ENCODE data around the gene LIMS1. TPM values are rescaled to one million over a fixed set of nuclear protein-coding genes. Genes with fewer than 3 reads are reported as not detected.
"Not testable (repeated sequence)": the region's sequence is repeated elsewhere in the genome, so short reads cannot be mapped to it uniquely, and the experiment has no call there.

The LIMS1 gene
- total and polyA plus RNA-seq, 2 donors (not counting 1 experiment from before 2014, with no cell fraction given) = 14.0 to 22.1 TPM

- POLR2A ChIA-PET; H3K9me3 ChIP-seq (ENCODE audit: control extremely low read depth in 1 of 3, control insufficient read depth in 2 of 3, insufficient read depth in 1 of 3, low read length in 2 of 3); H3K4me2 ChIP-seq (replicated peaks; ENCODE audit: low read depth, low read length, poor library complexity, severe bottlenecking); H3K27me3 ChIP-seq (replicated peaks in 1 of 4; ENCODE audit: control extremely low read depth in 1 of 4, control insufficient read depth in 3 of 4, insufficient read depth in 4 of 4, low read length in 3 of 4); CTCF ChIA-PET; H3K27ac ChIP-seq (ENCODE audit: low read length in 2 of 2); H3K4me3 Mint-ChIP-seq; H4K20me1 ChIP-seq (ENCODE audit: control insufficient read depth, insufficient read depth, low read length, poor library complexity, severe bottlenecking); H3K4me3 ChIP-seq (ENCODE audit: control extremely low read depth in 1 of 5, extremely low read depth in 1 of 5, insufficient read depth in 1 of 5, low read depth in 2 of 5, low read length in 4 of 5); ATAC-seq (ENCODE audit: low read depth); DNase-seq; H3K79me2 ChIP-seq (ENCODE audit: control insufficient read depth, insufficient read depth, low read length); H3K36me3 ChIP-seq (replicated peaks in 1 of 2; ENCODE audit: control extremely low read depth in 1 of 2, control insufficient read depth in 1 of 2, extremely low read depth in 1 of 2, insufficient read depth in 2 of 2, low read length in 1 of 2); H3K27ac Mint-ChIP-seq; H3K9ac ChIP-seq (ENCODE audit: low read length); H2AFZ ChIP-seq (ENCODE audit: insufficient read depth, low read depth, low read length, poor library complexity, severe bottlenecking); H3K27me3 Mint-ChIP-seq; intact Hi-C loops (cut with micrococcal nuclease); H3K9me3 Mint-ChIP-seq (ENCODE audit: insufficient read depth): not testable (repeated sequence)
- peaks cover 25% of the 10 kb centered on the region for H3K4me1 Mint-ChIP-seq
- H3K4me1 ChIP-seq (ENCODE audit: control insufficient read depth in 2 of 2, insufficient read depth in 2 of 2, low read length in 2 of 2) = peaks cover 12 to 16% of the 10 kb centered on the region in 2 donors
- whole genome bisulfite sequencing (ENCODE audit: insufficient coverage) = no CpG with 5 or more reads among the region's 8 CpGs
Measured at GRCh38 chr2:108653425-108653824, 119.2 kb downstream of the LIMS1 start.

DNA sequence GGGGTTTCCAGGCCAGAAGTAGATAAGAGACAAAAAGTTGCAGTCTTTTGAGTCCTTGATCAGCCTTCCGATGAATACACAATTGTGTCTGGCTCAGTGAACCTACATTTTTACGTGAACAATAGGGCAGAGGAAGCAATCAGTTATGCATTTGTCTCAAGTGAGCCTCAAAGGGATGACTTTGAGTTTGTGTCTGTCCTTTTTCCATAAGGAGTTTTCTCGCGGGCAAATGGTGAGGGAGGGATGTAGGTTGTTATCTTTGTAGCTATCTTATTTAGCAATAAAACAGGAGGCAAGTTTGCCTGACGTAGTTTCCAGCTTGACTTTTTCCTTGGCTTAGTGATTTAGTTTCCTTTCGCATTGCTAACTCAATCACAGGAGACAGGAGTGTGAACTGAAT lies 119.6 kb downstream of the LIMS1 start:
- H3K27ac ChIP-seq (ENCODE audit: low read length in 2 of 2); H3K9ac ChIP-seq (ENCODE audit: low read length); H3K4me2 ChIP-seq (replicated peaks; ENCODE audit: low read depth, low read length, poor library complexity, severe bottlenecking); H2AFZ ChIP-seq (ENCODE audit: insufficient read depth, low read depth, low read length, poor library complexity, severe bottlenecking); H3K27me3 Mint-ChIP-seq; H3K27me3 ChIP-seq (replicated peaks in 1 of 4; ENCODE audit: control extremely low read depth in 1 of 4, control insufficient read depth in 3 of 4, insufficient read depth in 4 of 4, low read length in 3 of 4); H3K79me2 ChIP-seq (ENCODE audit: control insufficient read depth, insufficient read depth, low read length); H3K4me3 ChIP-seq (ENCODE audit: control extremely low read depth in 1 of 5, extremely low read depth in 1 of 5, insufficient read depth in 1 of 5, low read depth in 2 of 5, low read length in 4 of 5); H4K20me1 ChIP-seq (ENCODE audit: control insufficient read depth, insufficient read depth, low read length, poor library complexity, severe bottlenecking); H3K9me3 Mint-ChIP-seq (ENCODE audit: insufficient read depth); POLR2A ChIA-PET; DNase-seq; intact Hi-C loops (cut with micrococcal nuclease); CTCF ChIA-PET; H3K9me3 ChIP-seq (ENCODE audit: control extremely low read depth in 1 of 3, control insufficient read depth in 2 of 3, insufficient read depth in 1 of 3, low read length in 2 of 3); H3K36me3 ChIP-seq (replicated peaks in 1 of 2; ENCODE audit: control extremely low read depth in 1 of 2, control insufficient read depth in 1 of 2, extremely low read depth in 1 of 2, insufficient read depth in 2 of 2, low read length in 1 of 2): not testable (repeated sequence)
- peaks cover 22% of the 10 kb centered on the region for H3K4me1 Mint-ChIP-seq
- H3K27ac Mint-ChIP-seq = peak overlapping the region; percentile 64
- H3K4me1 ChIP-seq (ENCODE audit: control insufficient read depth in 2 of 2, insufficient read depth in 2 of 2, low read length in 2 of 2) = peaks cover 12 to 16% of the 10 kb centered on the region in 2 donors
- ATAC-seq (ENCODE audit: low read depth) = peak; percentile 11
- WGBS (ENCODE audit: insufficient coverage) = no CpG with 5 or more reads among the region's 6 CpGs
- H3K4me3 Mint-ChIP-seq = peak overlapping the region; percentile 55

GRCh38 chr2:108654521-108655125 lies 120.4 kb downstream of the LIMS1 start:
- H3K79me2 ChIP-seq (ENCODE audit: control insufficient read depth, insufficient read depth, low read length); H4K20me1 ChIP-seq (ENCODE audit: control insufficient read depth, insufficient read depth, low read length, poor library complexity, severe bottlenecking); H3K4me3 ChIP-seq (ENCODE audit: control extremely low read depth in 1 of 5, extremely low read depth in 1 of 5, insufficient read depth in 1 of 5, low read depth in 2 of 5, low read length in 4 of 5); H3K4me2 ChIP-seq (replicated peaks; ENCODE audit: low read depth, low read length, poor library complexity, severe bottlenecking); H3K4me3 Mint-ChIP-seq; ATAC-seq (ENCODE audit: low read depth); H3K27ac ChIP-seq (ENCODE audit: low read length in 2 of 2); intact Hi-C loops (cut with micrococcal nuclease); H3K36me3 ChIP-seq (replicated peaks in 1 of 2; ENCODE audit: control extremely low read depth in 1 of 2, control insufficient read depth in 1 of 2, extremely low read depth in 1 of 2, insufficient read depth in 2 of 2, low read length in 1 of 2); H3K27me3 ChIP-seq (replicated peaks in 1 of 4; ENCODE audit: control extremely low read depth in 1 of 4, control insufficient read depth in 3 of 4, insufficient read depth in 4 of 4, low read length in 3 of 4); H3K9me3 ChIP-seq (ENCODE audit: control extremely low read depth in 1 of 3, control insufficient read depth in 2 of 3, insufficient read depth in 1 of 3, low read length in 2 of 3); H2AFZ ChIP-seq (ENCODE audit: insufficient read depth, low read depth, low read length, poor library complexity, severe bottlenecking); H3K27me3 Mint-ChIP-seq; POLR2A ChIA-PET; H3K9ac ChIP-seq (ENCODE audit: low read length); H3K9me3 Mint-ChIP-seq (ENCODE audit: insufficient read depth); H3K27ac Mint-ChIP-seq; DNase-seq; CTCF ChIA-PET: not testable (repeated sequence)
- WGBS (ENCODE audit: insufficient coverage) = no CpG with 5 or more reads among the region's 13 CpGs
- peaks cover 22% of the 10 kb centered on the region for H3K4me1 Mint-ChIP-seq
- peaks cover 12 to 16% of the 10 kb centered on the region in 2 donors for H3K4me1 ChIP-seq (ENCODE audit: control insufficient read depth in 2 of 2, insufficient read depth in 2 of 2, low read length in 2 of 2)

DNA sequence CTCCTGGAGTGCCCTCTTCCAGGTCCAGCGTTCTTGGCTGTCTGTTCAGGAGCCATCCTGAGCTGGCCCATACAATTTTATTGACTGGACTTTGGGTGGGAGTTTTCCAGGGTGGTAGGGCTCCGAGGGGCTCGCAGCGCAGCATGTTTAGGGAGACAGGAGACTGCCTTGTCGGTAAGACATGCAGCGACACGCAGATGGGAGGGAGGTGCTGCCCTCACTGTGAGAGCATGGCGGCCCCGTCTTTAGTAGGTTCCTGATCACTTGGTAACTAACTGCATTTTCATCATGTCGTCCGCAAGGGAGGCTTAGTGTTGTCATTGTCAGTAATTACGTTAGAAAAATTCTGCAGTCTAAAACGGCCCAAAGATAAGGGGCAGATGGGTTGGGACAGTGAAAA lies 121.0 kb downstream of the LIMS1 start:
- H3K36me3 ChIP-seq (replicated peaks in 1 of 2; ENCODE audit: control extremely low read depth in 1 of 2, control insufficient read depth in 1 of 2, extremely low read depth in 1 of 2, insufficient read depth in 2 of 2, low read length in 1 of 2); DNase-seq; H3K4me2 ChIP-seq (replicated peaks; ENCODE audit: low read depth, low read length, poor library complexity, severe bottlenecking); H3K9me3 Mint-ChIP-seq (ENCODE audit: insufficient read depth); H3K27me3 ChIP-seq (replicated peaks in 1 of 4; ENCODE audit: control extremely low read depth in 1 of 4, control insufficient read depth in 3 of 4, insufficient read depth in 4 of 4, low read length in 3 of 4); H3K27ac Mint-ChIP-seq; H2AFZ ChIP-seq (ENCODE audit: insufficient read depth, low read depth, low read length, poor library complexity, severe bottlenecking); H3K27ac ChIP-seq (ENCODE audit: low read length in 2 of 2); ATAC-seq (ENCODE audit: low read depth); H3K79me2 ChIP-seq (ENCODE audit: control insufficient read depth, insufficient read depth, low read length); CTCF ChIA-PET; H4K20me1 ChIP-seq (ENCODE audit: control insufficient read depth, insufficient read depth, low read length, poor library complexity, severe bottlenecking); H3K9me3 ChIP-seq (ENCODE audit: control extremely low read depth in 1 of 3, control insufficient read depth in 2 of 3, insufficient read depth in 1 of 3, low read length in 2 of 3); POLR2A ChIA-PET; H3K4me3 Mint-ChIP-seq; H3K4me3 ChIP-seq (ENCODE audit: control extremely low read depth in 1 of 5, extremely low read depth in 1 of 5, insufficient read depth in 1 of 5, low read depth in 2 of 5, low read length in 4 of 5); H3K27me3 Mint-ChIP-seq; intact Hi-C loops (cut with micrococcal nuclease); H3K9ac ChIP-seq (ENCODE audit: low read length): not testable (repeated sequence)
- H3K4me1 Mint-ChIP-seq = peaks cover 22% of the 10 kb centered on the region
- peaks cover 12 to 16% of the 10 kb centered on the region in 2 donors for H3K4me1 ChIP-seq (ENCODE audit: control insufficient read depth in 2 of 2, insufficient read depth in 2 of 2, low read length in 2 of 2)
- WGBS (ENCODE audit: insufficient coverage) = no CpG with 5 or more reads among the region's 13 CpGs

Measured in B cell (primary cell).